SH-SY5Y (cell line): ENCODE results near the gene MEIOSIN.

Experiments used
- GATA2 ChIP-seq: IDR thresholded peaks from 2 replicates; pipeline ENCODE4 v1.6.1; 2011; ENCODE audit warnings: mild to moderate bottlenecking, low read depth, low read length
- GATA3 ChIP-seq: IDR thresholded peaks from 2 replicates; pipeline ENCODE4 v1.6.1; 2011; ENCODE audit warnings: low read depth, mild to moderate bottlenecking, low read length, moderate library complexity

- no peak for TF ChIP-seq GATA2
- TF ChIP-seq GATA3 = no peak
Observed at GRCh38 chr19:45711851-45712698, 21.2 kb upstream of the MEIOSIN start.
